Activated CD4-positive, alpha-beta T cell treated with anti-CD3 and anti-CD28 coated beads for 36 hours (primary cell): ENCODE data around the gene PLCB1. TPM values are rescaled to one million over a fixed set of nuclear protein-coding genes. Genes with fewer than 3 reads are reported as not detected.

Experiments used
- ATAC-seq: fragments of 200-7000 bp; cut with Tn5 transposase; one replicate; pipeline ENCODE4 v1.10.0; 2021; ENCODE audit warnings: mild to moderate bottlenecking, moderate library complexity
- CTCF ChIA-PET: fragments of 350-600 bp; sonication (Branson Sonifier 250); formaldehyde crosslinking; loops from one replicate; lab custom pipeline; 2021; ENCODE audit warnings: antibody characterized with exemption; lab: Charles Lee
- POLR2A ChIA-PET: fragments of 350-600 bp; sonication (Branson Sonifier 250); formaldehyde crosslinking; loops from one replicate; lab custom pipeline; 2021; ENCODE audit warnings: antibody characterized with exemption, inconsistent platforms; lab: Charles Lee
- DNase-seq: peaks from one replicate; pipeline ENCODE4 v3.0.0-alpha.2; 2020
- H3K27ac Mint-ChIP-seq: one replicate; pipeline ENCODE4 v1.8.0; 2021; ENCODE audit warnings: mixed read lengths
- H3K27me3 Mint-ChIP-seq: one replicate; pipeline ENCODE4 v1.8.0; 2021; ENCODE audit warnings: mixed read lengths
- H3K36me3 Mint-ChIP-seq: one replicate; pipeline ENCODE4 v1.8.0; 2021; ENCODE audit warnings: low read depth, mixed read lengths
- H3K4me1 Mint-ChIP-seq: one replicate; pipeline ENCODE4 v1.8.0; 2021; ENCODE audit warnings: mixed read lengths
- H3K4me3 Mint-ChIP-seq: one replicate; pipeline ENCODE4 v1.8.0; 2021; ENCODE audit warnings: mild to moderate bottlenecking, moderate library complexity, mixed read lengths
- H3K9me3 Mint-ChIP-seq: one replicate; pipeline ENCODE4 v1.8.0; 2021; ENCODE audit warnings: low read depth, mixed read lengths
- intact Hi-C, 2 experiments: fragments of 100-400 bp; cut with DNase I in 1 of 2; cut with micrococcal nuclease in 1 of 2; formaldehyde crosslinking; loops; one replicate each; pipeline versions ENCODE4 v1.14.2 to v1.15.1; 2022 to 2024; cut with DNase I, micrococcal nuclease
- total RNA-seq, 2 experiments: library from RNA; stranded (reverse); gene quantifications; one replicate each; pipeline ENCODE4 v1.2.3, GENCODE V29; 2021

Gene PLCB1
- total RNA-seq, 2 experiments from 2014 or later = 1.4 to 1.5 TPM

DNA sequence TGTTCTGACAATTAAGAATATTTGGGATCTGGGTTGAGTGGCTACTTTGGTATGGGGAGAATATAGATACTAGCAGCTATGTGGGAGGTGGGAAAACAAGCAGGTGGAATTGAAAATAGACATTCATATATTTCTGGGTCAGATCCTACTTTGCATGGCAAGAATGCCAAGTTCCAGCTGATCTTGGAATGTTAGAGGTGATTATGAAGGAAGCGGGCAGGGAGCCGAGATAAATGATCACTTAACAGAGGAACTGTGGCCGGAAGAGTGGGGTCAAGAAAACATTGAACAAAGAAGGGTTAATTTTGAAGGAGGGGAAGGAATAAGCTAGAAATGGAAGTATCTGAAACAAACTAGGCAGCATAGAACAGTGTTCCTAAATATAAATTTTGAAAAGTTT is 15.4 kb downstream of the PLCB1 start:
- Mint-ChIP-seq H3K9me3 (no peaks in the 10 kb centered on the region), H3K27ac (no peak overlapping the region), H3K4me1 (peaks cover 25% of the 10 kb centered on the region), H3K27me3 (no peaks in the 10 kb centered on the region), H3K36me3 (no peaks in the 10 kb centered on the region), H3K4me3 (no peak overlapping the region)
- CTCF ChIA-PET = interaction anchor here (0.6 to 0.8 kb wide), 2 partner anchors 16 to 611 kb away, joined by 3 read pairs; no protein-coding TSS in a partner anchor
- POLR2A ChIA-PET = no interaction called here
- intact Hi-C loops = no loop called here
- DNase-seq (no peak), ATAC-seq (no peak)

DNA sequence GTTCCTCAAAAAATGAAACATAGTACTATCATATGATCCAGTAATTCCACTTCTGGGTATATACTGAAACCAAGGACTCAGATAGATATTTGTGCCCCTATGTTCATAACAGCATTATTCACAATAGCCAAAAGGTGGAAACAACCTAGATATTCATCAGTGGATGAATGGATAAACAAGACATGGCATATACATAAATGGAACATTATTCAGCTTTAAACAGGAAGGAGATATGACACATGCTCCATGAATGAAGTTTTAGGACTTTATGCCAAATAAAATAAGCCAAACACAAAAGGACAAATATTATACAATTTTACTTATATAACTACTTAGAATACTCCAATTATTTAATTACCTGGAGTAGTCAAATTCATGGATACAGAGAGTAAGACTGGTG is 16.4 kb downstream of the PLCB1 start:
- Mint-ChIP-seq H3K27me3 (no peaks in the 10 kb centered on the region), H3K4me1 (peaks cover 35% of the 10 kb centered on the region), H3K27ac (no peak overlapping the region), H3K4me3 (no peak overlapping the region), H3K36me3 (no peaks in the 10 kb centered on the region), H3K9me3 (no peaks in the 10 kb centered on the region)
- DNase-seq (no peak), ATAC-seq (no peak)
- ChIA-PET POLR2A (no interaction called here), CTCF (no interaction called here)
- intact Hi-C loops = no loop called here

DNA sequence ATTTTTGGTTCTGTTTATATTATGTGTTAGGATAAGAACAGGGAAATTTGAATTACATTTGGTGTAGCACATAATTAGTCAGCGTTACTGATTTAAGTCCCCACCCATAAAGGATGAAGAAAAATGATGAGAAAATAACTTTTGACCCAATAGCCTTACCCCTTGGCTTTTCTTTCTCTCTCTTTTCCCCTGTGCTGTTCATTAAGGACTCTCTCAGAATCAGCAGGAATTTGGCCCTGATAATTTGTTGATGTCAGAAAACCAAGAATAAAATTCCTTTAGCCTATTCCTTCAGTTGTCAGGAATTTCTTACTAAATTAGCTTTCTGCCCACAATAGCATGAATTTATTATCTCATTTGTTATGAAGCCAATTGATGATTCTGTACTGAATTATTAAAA is 18.5 kb downstream of the PLCB1 start:
- POLR2A ChIA-PET = no interaction called here
- DNase-seq = no peak
- CTCF ChIA-PET = no interaction called here
- H3K36me3 Mint-ChIP-seq = no peaks in the 10 kb centered on the region
- no peaks in the 10 kb centered on the region for H3K27me3 Mint-ChIP-seq
- peaks cover 39% of the 10 kb centered on the region for H3K4me1 Mint-ChIP-seq
- H3K4me3 Mint-ChIP-seq = no peak overlapping the region
- H3K9me3 Mint-ChIP-seq = no peaks in the 10 kb centered on the region
- no peak for ATAC-seq
- intact Hi-C loops = loop anchor here (2.0 to 10.0 kb wide), 2 partner anchors 62 to 124 kb away; no protein-coding TSS in a partner anchor
- no peak overlapping the region for H3K27ac Mint-ChIP-seq

- DNase-seq (no peak), ATAC-seq (no peak)
- no peaks in the 10 kb centered on the region for H3K36me3 Mint-ChIP-seq
- ChIA-PET CTCF (interaction anchor here (0.6 to 1.5 kb wide), 3 partner anchors 17 to 571 kb away, joined by 3 to 5 read pairs (median 3); no protein-coding TSS in a partner anchor), POLR2A (no interaction called here)
- no peaks in the 10 kb centered on the region for H3K27me3 Mint-ChIP-seq
- no peak overlapping the region for H3K27ac Mint-ChIP-seq
- H3K4me1 Mint-ChIP-seq = peaks cover 42% of the 10 kb centered on the region
- H3K9me3 Mint-ChIP-seq = no peaks in the 10 kb centered on the region
- intact Hi-C loops = loop anchor here (2.0 to 10.0 kb wide), 2 partner anchors 61 to 123 kb away; no protein-coding TSS in a partner anchor
- H3K4me3 Mint-ChIP-seq = no peak overlapping the region
Observed at GRCh38 chr20:8151372-8151771, 19.3 kb downstream of the PLCB1 start.

GRCh38 chr20:8152183-8152582 is 20.1 kb downstream of the PLCB1 start:
- CTCF ChIA-PET = interaction anchor here (1.1 to 1.5 kb wide), 2 partner anchors 11 to 18 kb away, joined by 3 to 5 read pairs; no protein-coding TSS in a partner anchor

GRCh38 chr20:8152847-8153246 is 20.8 kb downstream of the PLCB1 start:
- no peak overlapping the region for H3K27ac Mint-ChIP-seq
- ATAC-seq (peak; percentile 64), DNase-seq (no peak)
- no peaks in the 10 kb centered on the region for H3K36me3 Mint-ChIP-seq
- H3K4me1 Mint-ChIP-seq = peaks cover 49% of the 10 kb centered on the region
- ChIA-PET POLR2A (interaction anchor here (0.7 kb wide), 1 partner anchor 68 kb away, joined by 3 read pairs; no protein-coding TSS in a partner anchor), CTCF (interaction anchor here (1.1 to 1.5 kb wide), 2 partner anchors 10 to 19 kb away, joined by 3 to 5 read pairs; no protein-coding TSS in a partner anchor)
- no peak overlapping the region for H3K4me3 Mint-ChIP-seq
- H3K27me3 Mint-ChIP-seq = no peaks in the 10 kb centered on the region
- intact Hi-C loops = loop anchor here in 1 of 2 experiments (10.0 kb wide), 1 partner anchor 122 kb away; no protein-coding TSS in a partner anchor
- no peaks in the 10 kb centered on the region for H3K9me3 Mint-ChIP-seq

More at GRCh38 chr20:8152183-8152582, 20.1 kb downstream of the PLCB1 start:
- Mint-ChIP-seq H3K27me3 (no peaks in the 10 kb centered on the region), H3K27ac (no peak overlapping the region), H3K9me3 (no peaks in the 10 kb centered on the region), H3K4me1 (peaks cover 49% of the 10 kb centered on the region), H3K4me3 (no peak overlapping the region), H3K36me3 (no peaks in the 10 kb centered on the region)
- ATAC-seq = no peak
- POLR2A ChIA-PET = interaction anchor here (0.7 kb wide), 1 partner anchor 55 kb away, joined by 4 read pairs; no protein-coding TSS in a partner anchor
- DNase-seq = no peak
- intact Hi-C loops = loop anchor here in 1 of 2 experiments (10.0 kb wide), 1 partner anchor 123 kb away; no protein-coding TSS in a partner anchor

DNA sequence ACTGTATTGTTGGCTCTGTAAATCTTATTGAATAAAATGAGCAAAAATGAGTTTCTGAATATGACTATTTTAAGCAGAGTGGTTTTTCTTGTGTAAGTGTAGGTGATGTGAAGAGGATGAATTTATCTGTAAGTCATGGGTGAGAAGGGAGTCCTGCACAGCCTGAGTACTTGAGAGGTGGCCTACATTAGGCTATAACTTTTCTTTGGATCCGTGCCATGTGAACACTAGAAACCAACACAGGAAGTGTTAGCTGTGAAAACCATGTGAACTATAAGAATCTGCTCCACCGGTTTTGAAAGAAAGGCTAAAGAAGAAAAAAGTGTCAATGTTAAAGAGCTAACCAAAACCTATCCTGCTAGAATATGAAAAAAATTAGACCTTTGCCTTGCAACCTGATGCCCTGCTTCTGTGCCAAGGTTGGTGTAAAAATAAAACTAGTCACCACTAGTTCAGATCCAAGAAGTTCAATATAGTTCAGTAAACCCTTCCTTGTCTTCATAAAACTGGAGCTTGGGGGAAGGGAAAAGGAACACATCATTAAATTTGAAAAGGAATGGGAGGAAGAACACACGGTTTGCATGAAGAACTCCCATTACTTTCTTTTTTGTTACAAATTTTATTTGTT is 21.3 kb downstream of the PLCB1 start:
- Mint-ChIP-seq H3K4me1 (peaks cover 49% of the 10 kb centered on the region), H3K9me3 (no peaks in the 10 kb centered on the region), H3K27ac (peak overlapping the region; percentile 48), H3K27me3 (no peaks in the 10 kb centered on the region), H3K36me3 (no peaks in the 10 kb centered on the region), H3K4me3 (no peak overlapping the region)
- POLR2A ChIA-PET = interaction anchor here (0.7 kb wide), 1 partner anchor 67 kb away, joined by 3 read pairs; no protein-coding TSS in a partner anchor
- DNase-seq (no peak), ATAC-seq (peak; percentile 59)
- intact Hi-C loops = loop anchor here in 1 of 2 experiments (10.0 kb wide), 1 partner anchor 121 kb away; no protein-coding TSS in a partner anchor
- CTCF ChIA-PET = interaction anchor here (0.8 to 1.1 kb wide), 2 partner anchors 9 to 110 kb away, joined by 3 read pairs; no protein-coding TSS in a partner anchor

DNA sequence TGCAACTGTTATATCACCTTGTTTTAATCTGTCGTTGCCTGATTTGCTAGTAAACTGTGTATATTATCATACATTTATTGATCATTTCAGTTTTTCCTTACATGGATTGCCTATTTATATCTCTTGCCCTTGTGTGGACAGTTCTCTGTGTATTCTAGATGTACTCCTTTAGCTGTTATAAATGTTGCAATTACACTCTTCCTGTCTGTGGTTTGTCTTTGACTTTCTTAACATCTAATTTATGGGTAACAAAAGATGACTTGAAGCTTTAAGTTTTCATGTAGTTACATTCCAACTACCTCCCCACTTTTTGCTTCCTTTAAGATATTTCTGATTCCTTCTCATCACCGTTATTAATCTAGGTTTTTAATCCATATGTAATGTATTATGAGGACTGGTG is 22.6 kb downstream of the PLCB1 start:
- ATAC-seq (no peak), DNase-seq (no peak)
- POLR2A ChIA-PET = no interaction called here
- Mint-ChIP-seq H3K4me3 (no peak overlapping the region), H3K36me3 (no peaks in the 10 kb centered on the region), H3K27ac (peak overlapping the region; percentile 12), H3K9me3 (no peaks in the 10 kb centered on the region), H3K27me3 (no peaks in the 10 kb centered on the region), H3K4me1 (peaks cover 49% of the 10 kb centered on the region)
- intact Hi-C loops = loop anchor here in 1 of 2 experiments (5.0 to 10.0 kb wide), 2 partner anchors 58 to 120 kb away; no protein-coding TSS in a partner anchor
- CTCF ChIA-PET = interaction anchor here (0.7 to 1.2 kb wide), 3 partner anchors 86 to 235 kb away, joined by 3 to 4 read pairs (median 3); no protein-coding TSS in a partner anchor

- intact Hi-C loops = loop anchor here in 1 of 2 experiments (5.0 to 10.0 kb wide), 2 partner anchors 57 to 120 kb away; no protein-coding TSS in a partner anchor
- Mint-ChIP-seq H3K4me1 (peaks cover 49% of the 10 kb centered on the region), H3K9me3 (peaks cover 3% of the 10 kb centered on the region), H3K27me3 (no peaks in the 10 kb centered on the region), H3K4me3 (no peak overlapping the region), H3K36me3 (peaks cover 4% of the 10 kb centered on the region), H3K27ac (no peak overlapping the region)
- CTCF ChIA-PET = interaction anchor here (0.7 to 1.2 kb wide), 3 partner anchors 61 to 233 kb away, joined by 3 to 4 read pairs (median 3); no protein-coding TSS in a partner anchor
- DNase-seq (no peak), ATAC-seq (no peak)
- POLR2A ChIA-PET = no interaction called here
Observed at GRCh38 chr20:8155229-8155628, 23.2 kb downstream of the PLCB1 start.

- peaks cover 49% of the 10 kb centered on the region for H3K4me1 Mint-ChIP-seq
- intact Hi-C loops = loop anchor here in 1 of 2 experiments (5.0 to 10.0 kb wide), 2 partner anchors 56 to 119 kb away; no protein-coding TSS in a partner anchor
- H3K27ac Mint-ChIP-seq = no peak overlapping the region
- no peak overlapping the region for H3K4me3 Mint-ChIP-seq
- ATAC-seq (no peak), DNase-seq (no peak)
- H3K9me3 Mint-ChIP-seq = peaks cover 3% of the 10 kb centered on the region
- no peaks in the 10 kb centered on the region for H3K27me3 Mint-ChIP-seq
- H3K36me3 Mint-ChIP-seq = peaks cover 4% of the 10 kb centered on the region
- ChIA-PET POLR2A (no interaction called here), CTCF (interaction anchor here (1.1 to 1.2 kb wide), 2 partner anchors 60 to 233 kb away, joined by 3 read pairs; no protein-coding TSS in a partner anchor)
Observed at GRCh38 chr20:8155812-8156211, 23.7 kb downstream of the PLCB1 start.
